Hepatocyte (in vitro differentiated cells): ENCODE measurements around the gene DGCR2.

Experiments
- EZH2 ChIP-seq: fragments of 200-600 bp; sonication (generic); IDR thresholded peaks from 2 replicates; pipeline ENCODE4 v1.6.1; 2016; ENCODE audit warnings: antibody characterized with exemption, mild to moderate bottlenecking, borderline replicate concordance
- EZH2phosphoT487 ChIP-seq: fragments of 200-600 bp; sonication (generic); IDR thresholded peaks from one replicate; pipeline ENCODE4 v1.6.1; 2018; ENCODE audit warnings: antibody characterized with exemption, mild to moderate bottlenecking, low read depth, moderate library complexity; ENCODE audit not compliant: unreplicated experiment, severe bottlenecking
- TF ChIP-seq, protein P1 (sequence below): fragments of 200-600 bp; sonication (generic); IDR thresholded peaks from 2 replicates; pipeline ENCODE4 v1.5.1; 2016; ENCODE audit warnings: antibody characterized with exemption, mild to moderate bottlenecking; ENCODE audit not compliant: poor library complexity

DNA sequence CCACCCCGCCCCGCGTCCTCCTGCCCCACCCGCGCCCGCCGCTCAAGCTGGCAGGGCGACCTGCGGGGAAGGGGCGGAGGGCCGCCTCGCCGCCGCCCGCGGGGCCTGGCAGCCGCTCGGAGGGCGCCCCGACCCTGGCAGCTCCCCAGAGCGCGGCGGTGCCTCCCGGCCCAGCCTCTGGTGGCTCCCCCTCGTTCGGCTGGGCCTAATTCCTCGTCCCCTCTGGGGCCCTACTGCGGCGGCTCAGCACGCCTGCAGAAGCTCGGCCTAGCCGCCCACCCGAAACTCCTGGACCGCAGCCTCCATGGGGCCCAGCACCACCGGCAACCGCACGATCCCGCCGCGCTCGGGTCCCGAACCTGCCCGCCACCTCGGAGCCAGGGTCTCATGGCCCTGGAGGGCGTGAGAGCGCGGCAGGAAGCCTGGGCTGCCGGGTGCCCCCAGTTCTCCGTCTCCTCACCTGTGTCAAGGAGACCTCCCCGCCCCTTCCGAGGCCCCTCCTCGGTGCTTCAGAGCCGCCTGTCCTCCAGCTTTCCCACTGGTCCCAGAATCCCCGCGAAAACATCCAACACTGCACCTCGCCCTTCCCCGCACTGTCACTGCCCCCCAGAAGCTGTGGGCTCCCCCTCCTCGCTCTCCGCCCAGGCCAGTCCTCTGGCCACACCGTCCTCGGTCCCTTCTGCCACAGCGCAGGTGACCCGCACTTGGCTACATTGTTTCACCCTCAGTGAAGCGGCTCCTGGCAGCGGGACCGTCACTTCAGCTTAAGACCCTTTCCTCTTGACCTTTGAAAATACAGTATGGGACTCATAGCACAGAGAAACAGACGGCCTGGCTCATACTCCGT is 28.5 kb upstream of the DGCR2 start:
- TF ChIP-seq, protein P1, sequence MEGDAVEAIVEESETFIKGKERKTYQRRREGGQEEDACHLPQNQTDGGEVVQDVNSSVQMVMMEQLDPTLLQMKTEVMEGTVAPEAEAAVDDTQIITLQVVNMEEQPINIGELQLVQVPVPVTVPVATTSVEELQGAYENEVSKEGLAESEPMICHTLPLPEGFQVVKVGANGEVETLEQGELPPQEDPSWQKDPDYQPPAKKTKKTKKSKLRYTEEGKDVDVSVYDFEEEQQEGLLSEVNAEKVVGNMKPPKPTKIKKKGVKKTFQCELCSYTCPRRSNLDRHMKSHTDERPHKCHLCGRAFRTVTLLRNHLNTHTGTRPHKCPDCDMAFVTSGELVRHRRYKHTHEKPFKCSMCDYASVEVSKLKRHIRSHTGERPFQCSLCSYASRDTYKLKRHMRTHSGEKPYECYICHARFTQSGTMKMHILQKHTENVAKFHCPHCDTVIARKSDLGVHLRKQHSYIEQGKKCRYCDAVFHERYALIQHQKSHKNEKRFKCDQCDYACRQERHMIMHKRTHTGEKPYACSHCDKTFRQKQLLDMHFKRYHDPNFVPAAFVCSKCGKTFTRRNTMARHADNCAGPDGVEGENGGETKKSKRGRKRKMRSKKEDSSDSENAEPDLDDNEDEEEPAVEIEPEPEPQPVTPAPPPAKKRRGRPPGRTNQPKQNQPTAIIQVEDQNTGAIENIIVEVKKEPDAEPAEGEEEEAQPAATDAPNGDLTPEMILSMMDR: no peak
- TF ChIP-seq EZH2 (peak; percentile 71), EZH2phosphoT487 (peak; percentile 49)
